Testis (tissue), 2 donors: ENCODE measurements around the gene NKAPD1.

ENCODE experiments used
- CTCF ChIP-seq, 3 experiments: fragments of 450-650 bp in 2 of 3; fragments of 200-600 bp in 1 of 3; sonication (generic) in 1 of 3; IDR thresholded peaks; one replicate each; pipeline ENCODE4 v1.5.1; 2016 to 2019; ENCODE audit warnings: antibody characterized with exemption in 3 of 3, mild to moderate bottlenecking in 2 of 3, moderate library complexity in 1 of 3
- POLR2A ChIP-seq: fragments of 450-650 bp; IDR thresholded peaks from one replicate; pipeline ENCODE4 v1.6.1; 2017; ENCODE audit warnings: antibody characterized with exemption, mild to moderate bottlenecking, moderate library complexity

GRCh38 chr11:112029460-112029859, 44.6 kb upstream of the NKAPD1 start:
- TF ChIP-seq POLR2A = no peak
- no peak for TF ChIP-seq CTCF (IDR thresholded peaks at IDR 0.05)
